NCI-H2107 (cell line): ENCODE measurements around the gene VSTM2L.

Experiments
- DNase-seq: peaks from one replicate; lab custom pipeline; 2025; lab: John Stamatoyannopoulos, UW

The VSTM2L gene

DNA sequence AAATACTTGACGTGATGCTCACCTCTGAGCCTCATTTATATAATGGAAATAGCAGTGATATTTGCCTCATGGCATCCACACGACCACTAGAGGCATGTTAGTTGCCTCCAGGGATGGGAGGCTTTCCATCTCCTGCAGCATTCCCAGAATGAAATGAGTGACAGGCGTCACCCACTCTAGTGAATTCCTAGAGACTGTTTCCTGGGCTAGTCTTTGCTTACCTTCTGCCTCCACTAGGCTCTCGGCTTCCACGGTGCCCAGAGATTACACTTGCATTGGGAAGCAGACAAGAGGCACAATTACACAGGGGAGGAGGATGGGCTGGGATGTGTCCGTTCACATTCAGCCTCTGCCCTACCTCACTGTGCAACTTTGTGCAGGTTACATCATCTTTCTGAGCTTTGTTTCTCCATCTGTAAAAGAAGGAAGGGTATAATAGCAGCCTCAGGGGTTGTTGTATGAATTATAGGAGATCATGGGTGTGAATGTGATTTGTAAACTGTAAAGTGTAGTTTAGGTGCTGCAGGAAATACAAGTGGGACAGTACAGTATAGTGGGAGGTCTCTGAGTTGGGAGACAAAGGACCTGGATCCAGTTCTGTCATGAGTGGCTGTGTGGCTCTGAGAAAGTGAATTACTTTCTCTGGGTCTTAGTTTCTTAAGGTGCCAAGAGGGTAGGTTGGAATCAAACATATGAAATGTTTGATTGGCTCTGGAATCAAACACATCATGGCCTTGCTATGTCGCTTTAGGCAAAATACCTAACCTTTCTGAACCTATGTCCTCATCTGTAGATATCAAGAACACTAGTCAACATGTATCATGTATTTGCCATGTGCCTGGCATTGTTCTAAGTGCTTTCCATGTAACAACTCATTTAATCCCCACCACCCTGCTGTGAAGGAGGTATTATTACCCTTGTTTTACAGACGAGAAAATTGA is 3.6 kb upstream of the VSTM2L start:
- no peak for DNase-seq

DNA sequence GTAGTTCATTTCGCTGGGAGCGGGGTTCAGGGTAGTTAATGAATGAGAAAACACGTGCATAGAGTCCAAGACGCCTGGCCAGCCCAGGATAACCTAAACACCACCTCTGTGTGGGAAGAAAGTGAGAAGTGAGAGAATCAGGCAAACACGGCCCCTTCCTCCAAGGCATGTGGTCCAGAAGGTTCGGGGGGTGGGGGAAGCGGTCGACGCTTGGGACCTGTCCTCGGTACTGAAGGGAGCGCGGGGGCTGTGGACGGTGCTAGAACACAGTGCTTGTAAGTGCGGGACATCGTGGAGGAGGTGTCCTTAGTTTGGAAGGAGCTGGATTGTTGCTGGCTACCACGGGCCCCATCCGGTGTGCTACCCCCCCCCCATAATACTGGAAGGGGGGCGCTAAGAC is 1.7 kb upstream of the VSTM2L start:
- no peak for DNase-seq

DNA sequence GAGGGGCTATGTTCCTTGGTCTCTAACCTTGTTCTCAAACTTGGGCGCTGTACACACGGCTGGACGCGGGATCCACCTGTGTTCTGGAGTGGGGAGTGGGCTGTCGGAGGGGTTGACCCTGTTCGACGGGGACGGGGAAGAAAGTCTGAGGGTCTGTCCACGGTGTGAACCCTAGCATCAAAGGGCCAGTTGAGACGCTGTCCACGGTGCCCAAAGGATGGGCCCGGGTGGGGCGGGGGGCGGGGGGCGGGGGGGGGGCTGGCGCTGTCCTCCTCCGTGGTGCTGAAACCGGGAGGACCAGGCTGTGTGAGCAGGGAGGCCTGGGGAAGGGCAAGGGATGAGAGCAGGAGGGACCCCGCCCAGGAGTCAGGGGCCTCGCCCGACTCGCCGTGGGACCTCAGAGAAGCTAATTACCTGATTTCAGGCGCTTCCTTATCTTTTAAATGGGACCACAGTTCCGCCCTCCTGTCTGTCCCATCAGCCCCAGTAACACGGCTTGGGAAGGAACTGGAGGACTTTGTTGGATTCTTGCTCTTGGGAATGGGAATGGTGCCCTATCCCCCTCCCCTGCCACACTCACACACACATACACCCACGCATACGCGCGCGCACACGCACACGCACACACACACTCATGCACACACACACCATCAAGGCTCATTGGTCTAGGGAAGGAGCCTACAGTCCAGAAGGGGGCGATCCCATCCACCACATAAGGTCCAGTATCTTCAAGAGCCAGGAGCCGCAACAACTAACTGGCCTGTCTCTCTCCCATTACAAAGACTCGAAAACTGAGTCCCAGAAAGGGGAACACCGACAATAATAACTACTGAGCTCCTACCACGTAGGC is 1.0 kb upstream of the VSTM2L start:
- DNase-seq = no peak

DNA sequence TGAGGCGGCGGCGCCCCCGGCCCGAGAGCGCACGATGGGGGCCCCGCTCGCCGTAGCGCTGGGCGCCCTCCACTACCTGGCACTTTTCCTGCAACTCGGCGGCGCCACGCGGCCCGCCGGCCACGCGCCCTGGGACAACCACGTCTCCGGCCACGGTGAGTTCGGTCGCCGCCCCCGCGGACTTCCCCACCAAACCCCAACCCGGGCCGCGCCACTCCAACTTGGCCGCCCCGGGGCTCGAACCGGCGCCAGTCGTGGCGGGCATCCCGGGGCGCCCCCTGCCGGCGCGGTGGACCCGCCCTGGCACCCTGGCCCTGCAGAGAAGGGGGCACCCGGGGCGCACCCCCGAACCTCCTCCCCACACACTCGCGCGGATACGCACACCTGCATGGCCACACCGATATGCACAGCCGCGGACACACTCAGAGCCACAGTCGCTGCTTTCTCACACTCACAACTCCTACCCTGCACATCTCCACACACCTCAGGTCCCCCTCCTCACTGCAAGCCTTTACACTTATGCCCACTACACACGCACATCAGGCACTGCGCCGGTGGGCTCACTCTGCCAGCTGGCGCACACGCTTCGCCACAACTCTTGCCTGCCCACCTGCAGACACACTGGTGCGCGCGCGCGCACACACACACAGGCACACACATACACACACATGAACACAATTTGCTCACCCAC is 535 bp downstream of the VSTM2L start:
- no peak for DNase-seq

DNA sequence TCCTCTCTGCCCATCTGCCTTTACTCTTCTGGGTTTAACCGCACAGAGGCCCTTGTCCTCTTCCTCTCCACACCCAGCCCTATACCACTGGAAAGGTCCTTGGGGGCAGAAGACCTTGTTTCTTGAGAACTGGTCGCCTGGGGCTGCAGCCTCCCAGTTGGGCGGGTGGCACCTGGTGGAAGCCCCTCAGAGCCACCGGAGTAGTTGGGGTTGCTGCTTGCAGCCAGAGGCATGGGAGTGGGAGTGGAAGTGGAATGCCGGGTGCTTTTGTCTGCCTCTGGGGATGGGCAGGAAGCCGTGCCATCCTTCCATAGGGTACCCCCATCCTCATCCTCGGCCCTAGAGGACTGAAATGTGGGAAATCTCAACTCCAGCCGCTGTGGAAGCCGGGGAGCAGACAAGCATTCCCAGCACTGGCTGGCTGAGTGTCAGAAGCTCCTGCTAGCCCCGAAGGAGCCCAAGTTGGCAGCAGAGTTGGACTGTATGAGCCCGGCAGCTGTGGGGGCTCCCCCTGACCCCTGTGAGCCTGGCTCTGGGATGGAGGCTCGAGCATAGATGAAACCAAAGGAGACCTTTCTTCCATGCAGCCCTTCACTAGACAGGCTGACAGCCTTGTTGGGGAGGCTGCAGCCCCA is 1.2 kb downstream of the VSTM2L start:
- DNase-seq = no peak

DNA sequence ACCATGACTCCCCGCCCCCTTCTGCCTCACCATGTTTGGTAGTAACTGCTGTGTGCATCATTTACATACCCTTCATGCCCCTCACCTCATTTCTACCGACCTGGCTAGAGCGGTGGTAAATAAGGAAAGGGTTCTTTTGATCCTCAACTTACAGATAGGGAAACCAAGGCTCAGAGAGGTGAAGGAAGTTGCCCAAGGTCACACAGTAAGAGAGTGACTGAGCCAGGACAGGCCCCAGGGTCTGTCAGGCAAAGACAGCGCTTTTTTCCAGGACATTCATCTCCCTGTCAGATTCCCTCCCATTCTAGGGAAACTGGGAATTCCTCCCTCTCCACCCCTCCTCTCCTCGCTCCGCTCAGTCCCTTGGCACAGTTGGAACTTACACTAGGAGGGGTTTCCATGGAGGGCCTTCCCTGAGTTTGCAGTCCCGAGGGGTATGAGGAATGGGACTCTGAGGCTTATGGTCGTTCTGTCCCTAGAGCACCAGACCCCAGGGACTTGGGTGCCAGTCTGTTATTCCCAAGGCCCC is 2.0 kb downstream of the VSTM2L start:
- no peak for DNase-seq

DNA sequence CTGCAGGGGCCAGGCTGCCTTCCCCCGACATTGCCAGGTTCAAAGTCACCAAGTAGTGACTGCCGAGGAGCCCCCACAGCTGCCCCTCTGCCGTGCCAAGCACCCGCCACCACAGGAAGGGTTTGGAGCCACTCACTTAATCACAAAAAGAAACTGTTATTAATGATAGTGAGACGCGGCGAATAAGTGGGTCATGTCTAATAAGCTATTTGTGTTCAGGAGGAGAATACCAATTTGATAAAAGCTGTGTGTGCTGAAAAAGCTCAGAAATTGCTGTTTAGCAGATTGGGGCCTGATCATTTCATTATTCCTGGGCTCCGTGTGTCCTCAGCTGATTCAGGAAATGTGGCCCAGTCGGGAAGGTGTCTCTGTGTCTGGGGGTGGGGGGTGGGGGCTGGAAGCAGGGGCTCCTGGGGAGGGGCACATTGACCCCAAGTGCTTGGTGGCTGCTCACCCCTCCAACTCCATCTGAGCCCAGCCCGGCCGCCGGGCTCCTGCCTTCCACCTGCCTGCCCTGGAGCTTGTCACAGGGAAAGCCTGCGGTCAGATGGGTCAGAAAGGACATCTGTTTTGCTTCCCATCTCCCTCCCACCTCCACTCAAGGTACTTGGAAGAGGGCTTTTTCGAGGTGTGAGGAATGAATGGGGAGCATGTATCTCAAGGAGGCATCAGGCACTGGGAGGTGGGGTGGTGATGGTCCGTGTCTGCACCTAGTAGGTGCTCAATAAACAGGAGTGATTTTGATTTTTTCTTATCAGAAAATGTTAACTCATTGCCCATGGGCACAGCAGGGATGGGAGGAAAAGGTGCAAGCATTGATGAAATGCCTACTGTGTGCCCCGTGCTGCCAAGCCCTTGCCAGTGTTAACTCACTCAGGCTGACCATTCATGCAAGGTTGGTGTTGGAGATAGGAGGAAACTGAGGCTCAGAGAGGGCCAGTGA is 3.0 kb downstream of the VSTM2L start:
- DNase-seq = no peak

DNA sequence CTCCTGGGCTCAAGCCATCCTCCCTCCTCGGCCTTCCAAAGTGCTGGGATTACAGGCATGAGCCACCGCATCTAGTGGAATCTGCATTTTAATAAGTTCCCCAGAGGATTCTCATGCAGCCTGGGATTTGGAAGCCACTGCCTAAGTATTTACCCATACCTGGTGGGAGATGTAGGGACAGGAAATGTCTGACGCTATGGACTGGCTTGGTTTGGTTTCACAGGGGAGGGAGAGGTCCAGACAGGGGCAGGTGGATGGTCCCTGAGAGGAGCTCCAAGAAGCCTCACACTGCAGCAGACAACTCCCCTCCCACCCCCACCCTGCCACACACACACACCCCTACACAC is 4.4 kb downstream of the VSTM2L start:
- no peak for DNase-seq

DNA sequence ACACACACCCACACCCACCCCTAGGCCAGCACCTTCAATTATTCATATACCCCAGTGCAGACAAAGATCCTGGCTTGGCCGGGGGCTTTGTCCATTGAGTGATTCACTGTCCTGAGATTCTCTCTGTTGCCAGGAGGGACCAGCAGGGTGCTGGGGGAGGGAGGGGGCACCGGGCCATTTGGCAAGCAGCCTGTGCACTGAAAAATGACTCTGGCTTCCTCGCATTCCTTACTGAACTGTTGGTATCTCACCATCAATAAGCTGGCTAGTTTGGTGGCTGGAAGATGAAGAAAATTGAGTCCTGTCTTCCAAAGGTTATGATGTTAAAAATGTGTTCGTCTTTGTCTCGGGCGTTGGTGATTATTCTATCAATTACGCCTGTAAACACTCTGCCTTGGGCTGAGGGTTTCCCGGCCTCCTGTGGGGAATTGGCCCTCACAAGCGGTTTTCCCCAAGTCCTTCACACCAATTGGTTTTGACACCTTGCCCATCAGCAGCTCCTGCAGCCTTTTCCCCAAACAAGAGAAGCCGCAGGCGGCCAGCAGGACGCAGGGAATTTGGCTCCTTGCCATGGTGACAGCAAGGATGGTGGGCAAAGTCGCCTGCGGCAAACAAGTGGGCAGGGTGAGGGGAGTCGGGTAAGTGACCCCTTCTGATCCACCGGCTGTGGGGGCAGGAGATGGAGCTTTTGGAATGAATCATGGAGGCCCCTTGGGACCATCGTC is 4.9 kb downstream of the VSTM2L start:
- DNase-seq = no peak

DNA sequence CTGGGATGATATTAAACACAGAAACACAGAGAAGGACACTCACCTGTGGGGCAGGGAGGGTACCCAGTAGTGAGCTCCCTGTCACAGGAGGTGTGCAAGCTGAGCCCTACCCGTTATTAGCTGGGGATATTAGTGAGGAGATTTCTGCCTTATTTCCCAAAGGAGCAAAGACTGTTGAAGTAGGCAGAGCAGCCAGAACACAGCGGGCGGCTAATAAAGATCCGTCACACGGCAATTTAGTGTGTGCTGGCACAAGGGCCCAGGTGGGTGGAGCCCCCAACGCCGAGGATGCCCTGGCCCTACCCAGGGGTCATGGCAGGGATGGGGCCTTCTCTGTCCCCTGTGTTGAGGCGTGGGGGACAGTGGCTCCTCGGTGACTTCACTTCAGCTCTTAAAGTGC is 8.3 kb downstream of the VSTM2L start:
- DNase-seq = no peak

DNA sequence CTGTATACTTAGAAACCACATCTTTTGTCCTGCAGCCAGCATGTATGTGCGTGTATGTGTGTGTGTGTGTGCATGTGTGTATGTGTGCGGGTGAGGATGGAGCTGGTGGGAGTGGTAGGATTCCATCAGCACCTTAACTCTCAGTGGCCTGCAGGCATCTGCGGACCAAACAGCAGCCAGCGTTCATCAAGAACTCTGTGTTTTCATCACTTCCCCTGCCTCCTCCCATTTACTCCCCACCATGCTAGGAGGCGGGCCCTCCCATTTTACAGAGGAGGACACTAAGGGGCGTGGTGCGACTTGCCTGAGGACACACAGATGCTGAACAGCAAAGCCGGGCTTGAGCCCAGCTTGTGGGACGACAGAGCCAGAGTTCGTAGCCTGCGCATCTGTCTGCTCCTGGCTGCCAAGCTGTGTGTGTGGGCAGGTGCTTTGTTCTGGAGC is 8.9 kb downstream of the VSTM2L start:
- no peak for DNase-seq

DNA sequence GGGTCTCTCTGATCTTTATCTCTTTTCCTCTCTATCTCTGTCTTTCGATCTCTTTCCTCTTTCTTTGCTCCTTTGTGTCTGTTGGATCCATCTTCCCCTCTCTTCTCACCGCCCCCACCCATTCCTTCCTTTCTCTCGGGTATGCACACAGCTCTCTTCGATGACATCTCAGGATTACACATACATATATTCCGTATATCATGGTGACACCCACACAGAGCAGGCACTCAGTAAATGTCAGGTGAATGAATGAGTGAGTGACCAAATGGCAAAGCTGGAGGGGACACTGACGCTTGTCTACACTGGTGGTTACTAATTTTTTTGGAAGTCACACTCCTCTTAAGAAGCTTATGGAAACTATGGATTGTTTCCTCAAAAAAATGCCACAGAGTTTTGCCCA is 9.9 kb downstream of the VSTM2L start:
- no peak for DNase-seq

DNA sequence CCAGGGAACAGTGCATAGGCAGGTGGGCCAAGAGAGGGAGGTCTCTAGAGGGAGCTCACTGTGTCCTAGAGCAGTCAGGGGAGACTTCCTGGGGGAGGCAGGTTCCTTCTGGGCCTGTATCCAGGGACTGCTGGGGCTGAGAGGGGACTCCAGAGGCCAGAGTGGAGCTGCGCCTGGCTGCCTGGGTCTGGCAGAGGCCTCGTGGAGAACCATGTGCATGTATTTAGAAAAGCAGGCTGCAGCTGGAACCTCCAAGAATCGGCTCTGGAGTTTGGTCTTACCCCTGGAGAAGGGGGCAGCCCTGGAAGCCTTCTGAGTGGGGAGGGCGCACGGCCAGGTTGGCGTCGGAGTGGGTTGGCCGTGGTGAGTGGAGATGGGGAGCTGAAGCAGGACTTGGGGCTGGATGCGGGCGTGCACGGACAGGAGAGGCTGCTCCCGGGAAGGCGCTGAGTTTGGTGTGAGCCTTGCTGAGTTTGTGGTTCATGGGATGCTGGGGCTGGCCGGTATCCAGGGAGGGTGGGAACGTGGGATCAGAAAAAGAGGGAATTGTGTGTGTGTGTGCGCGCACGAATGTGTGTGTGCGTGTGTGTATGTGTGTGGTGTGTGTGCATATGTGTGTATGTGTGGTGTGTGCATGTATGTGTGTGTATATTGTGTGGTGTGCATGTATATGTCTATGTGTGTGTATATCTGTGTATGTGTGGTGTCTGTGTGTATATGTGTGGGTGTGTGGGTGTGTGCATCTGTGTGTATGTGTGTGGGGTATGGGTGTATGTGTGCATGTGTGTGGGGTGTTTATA is 10.8 kb downstream of the VSTM2L start:
- no peak for DNase-seq

DNA sequence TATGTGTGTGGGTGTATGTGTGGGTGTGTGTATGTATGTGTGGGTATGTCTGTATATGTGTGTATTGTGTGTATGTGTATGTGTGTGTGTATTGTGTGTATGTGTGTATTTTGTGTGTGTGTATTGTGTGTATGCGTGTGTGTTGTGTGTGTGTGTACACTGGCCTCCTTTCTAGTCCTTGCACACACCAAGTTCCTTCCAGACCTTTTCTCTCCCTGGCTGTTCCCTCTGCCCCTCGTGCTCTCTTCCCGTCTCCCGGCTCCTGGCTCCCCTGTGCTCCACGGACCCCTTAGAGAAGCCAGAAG is 11.4 kb downstream of the VSTM2L start:
- no peak for DNase-seq

DNA sequence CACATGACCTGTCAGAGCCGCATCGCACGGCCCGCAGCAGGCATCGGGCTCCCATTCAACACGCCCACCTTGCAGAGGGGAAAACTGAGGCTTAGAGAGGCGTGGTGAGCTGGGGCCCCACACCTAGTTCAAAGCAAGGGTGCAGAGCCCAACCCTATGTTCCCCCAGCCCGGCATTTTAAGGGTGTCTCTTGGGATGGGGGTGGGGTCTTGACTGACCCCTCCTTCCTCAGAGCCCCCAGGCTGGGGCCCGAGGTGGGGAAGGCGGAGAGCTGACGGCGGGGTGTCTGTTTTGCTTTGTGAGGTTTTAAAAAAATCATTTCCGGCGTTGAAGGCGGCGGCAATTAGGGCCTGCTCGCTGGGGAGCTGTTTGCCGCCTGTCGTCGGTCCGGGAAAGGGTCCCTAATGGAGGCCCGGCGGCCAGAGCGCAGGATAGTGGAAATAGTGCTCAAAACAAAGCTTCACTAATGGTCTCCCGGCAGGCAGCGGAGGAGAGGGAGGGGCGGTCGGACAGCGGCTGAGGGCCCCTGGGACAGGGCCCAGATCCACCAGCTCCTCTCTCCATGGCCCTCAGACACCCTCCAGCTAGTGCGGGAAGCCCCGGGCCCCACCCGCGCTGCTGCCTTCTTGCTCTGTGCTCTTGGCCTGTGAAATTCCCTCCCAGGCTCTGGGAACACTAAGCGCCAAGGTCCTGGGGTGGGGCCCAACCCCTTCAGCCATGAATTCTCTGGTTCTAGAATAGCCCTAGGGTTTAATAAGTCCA is 11.9 kb downstream of the VSTM2L start:
- DNase-seq = no peak

DNA sequence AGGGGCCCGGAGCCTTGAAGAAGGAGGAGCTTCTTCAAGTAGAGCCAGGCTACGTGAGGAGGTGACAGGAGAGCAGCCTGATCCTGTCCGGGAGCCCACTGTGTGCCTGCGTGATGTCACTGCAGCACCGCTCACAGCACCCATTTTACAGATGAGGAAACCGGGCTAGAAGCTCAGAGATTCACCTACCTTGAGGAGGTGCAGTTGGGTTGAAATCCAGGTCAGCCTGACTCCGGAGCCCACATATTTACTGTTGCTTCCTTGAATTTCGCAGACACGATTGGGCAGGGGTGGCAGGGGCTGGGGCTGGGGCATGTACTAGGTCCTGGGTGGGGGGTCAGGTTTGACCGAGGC is 12.5 kb downstream of the VSTM2L start:
- no peak for DNase-seq

DNA sequence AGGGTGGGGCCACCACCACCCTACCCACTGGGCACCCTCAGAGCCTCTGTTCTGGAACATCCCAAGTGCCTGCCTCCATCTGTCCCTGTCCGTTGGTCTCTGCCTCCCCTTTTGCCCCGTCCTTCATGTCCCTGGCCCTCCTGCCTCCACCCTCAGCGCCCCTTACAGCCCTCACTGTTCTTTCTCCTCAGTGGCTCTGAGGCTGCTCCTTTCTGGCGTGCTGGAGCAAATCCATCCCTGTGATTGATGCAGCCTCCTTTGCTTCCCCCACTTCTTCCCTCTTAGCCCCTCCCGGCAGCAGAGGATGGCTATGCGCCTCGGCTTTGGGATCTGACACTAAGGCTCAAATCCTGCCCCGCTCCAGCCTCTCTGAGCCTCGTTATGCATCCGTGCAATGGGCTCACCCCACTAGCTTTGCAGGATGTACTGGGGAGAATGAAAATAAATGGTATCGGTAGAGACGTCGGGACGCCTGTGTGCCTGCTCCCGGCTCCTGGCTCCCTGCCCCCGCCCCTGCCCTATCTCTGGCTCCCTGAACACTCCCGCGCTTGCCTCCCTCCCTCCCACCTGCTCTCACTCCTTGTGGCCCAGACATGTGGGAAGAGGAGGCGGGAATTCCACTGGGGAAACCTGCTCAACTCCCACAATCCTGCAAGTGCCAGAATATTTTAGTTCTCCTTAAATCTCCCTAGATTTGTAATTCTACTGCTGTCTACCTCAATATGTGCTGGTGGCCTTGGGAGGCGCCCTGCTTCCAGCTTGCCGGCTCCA is 13.1 kb downstream of the VSTM2L start:
- no peak for DNase-seq

DNA sequence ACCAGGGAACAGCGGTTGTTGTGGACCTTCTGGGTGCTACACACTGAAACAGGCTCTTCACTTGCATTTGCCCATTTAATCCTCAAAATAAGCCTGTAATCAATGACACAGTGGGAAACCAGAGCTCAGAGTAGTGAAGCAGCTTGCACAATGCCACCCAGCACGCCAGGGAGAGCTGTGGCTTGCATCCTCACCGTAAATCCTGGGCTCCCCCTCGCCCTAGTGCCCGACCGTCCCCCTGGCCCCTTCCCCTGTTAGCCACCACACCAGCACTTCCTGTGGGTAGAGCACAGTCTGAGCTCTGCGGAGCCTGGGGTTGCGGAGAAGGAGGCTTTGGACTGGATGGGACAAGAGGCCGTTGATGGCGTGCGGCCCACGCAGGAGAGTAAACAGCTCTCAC is 14.5 kb downstream of the VSTM2L start:
- DNase-seq = no peak
